GM21447 (cell line): Measurements from ENCODE around the gene TSPYL1.
A peak's percentile ranks its signal among the peaks of the same experiment; 100 is the strongest.
"Not testable (repeated sequence)": the region's sequence is repeated elsewhere in the genome, so short reads cannot be mapped to it uniquely, and the experiment has no call there.

Experiments used
- ATAC-seq: cut with Tn5 transposase; IDR thresholded peaks from one replicate; pipeline ENCODE4 v1.9.1; 2021; ENCODE audit not compliant: unreplicated experiment

Gene TSPYL1

GRCh38 chr6:116279232-116280160, at the start of gene TSPYL1:
TSS of gene TSPYL1 (minus strand) at chr6:116279930. CDS start at chr6:116279830, 100 bp downstream.
- ATAC-seq: peak; percentile 97

GRCh38 chr6:116329156-116329555, 49.4 kb upstream of the TSPYL1 start:
- no peak for ATAC-seq

- no peak for ATAC-seq
Observed at GRCh38 chr6:116328528-116328903, 48.8 kb upstream of the TSPYL1 start.

GRCh38 chr6:116327803-116328527, 48.2 kb upstream of the TSPYL1 start:
- no peak for ATAC-seq

GRCh38 chr6:116326996-116327395, 47.3 kb upstream of the TSPYL1 start:
- ATAC-seq: no peak

- ATAC-seq: no peak
Observed at GRCh38 chr6:116326181-116326671, 46.5 kb upstream of the TSPYL1 start.

- ATAC-seq: not testable (repeated sequence)
Observed at GRCh38 chr6:116325634-116326132, 46.0 kb upstream of the TSPYL1 start.

GRCh38 chr6:116323863-116324262, 44.1 kb upstream of the TSPYL1 start:
- no peak for ATAC-seq

- ATAC-seq: not testable (repeated sequence)
Observed at GRCh38 chr6:116321933-116322332, 42.2 kb upstream of the TSPYL1 start.

- ATAC-seq: no peak
Observed at GRCh38 chr6:116316772-116317467, 37.2 kb upstream of the TSPYL1 start.

GRCh38 chr6:116314878-116315277, 35.1 kb upstream of the TSPYL1 start:
- ATAC-seq: peak; percentile 68

GRCh38 chr6:116314218-116314617, 34.5 kb upstream of the TSPYL1 start:
- no peak for ATAC-seq

- no peak for ATAC-seq
Observed at GRCh38 chr6:116313101-116313776, 33.5 kb upstream of the TSPYL1 start.

GRCh38 chr6:116309657-116310056, 29.9 kb upstream of the TSPYL1 start:
- no peak for ATAC-seq

GRCh38 chr6:116309001-116309400, 29.3 kb upstream of the TSPYL1 start:
- no peak for ATAC-seq

- no peak for ATAC-seq
Observed at GRCh38 chr6:116307633-116308032, 27.9 kb upstream of the TSPYL1 start.

- ATAC-seq: no peak
Observed at GRCh38 chr6:116307001-116307400, 27.3 kb upstream of the TSPYL1 start.

GRCh38 chr6:116304538-116305097, 24.9 kb upstream of the TSPYL1 start:
- ATAC-seq: no peak

- no peak for ATAC-seq
Observed at GRCh38 chr6:116301104-116301503, 21.4 kb upstream of the TSPYL1 start.

- no peak for ATAC-seq
Observed at GRCh38 chr6:116300566-116300965, 20.8 kb upstream of the TSPYL1 start.
